Stimulated activated CD4-positive, alpha-beta T cell treated with anti-CD3 and anti-CD28 coated beads, Interleukin-15, amount 100 ng/mL, for 24 hours (primary cell): Measurements from ENCODE around the gene LSMEM2.
"Not testable (repeated sequence)": the region's sequence is repeated elsewhere in the genome, so short reads cannot be mapped to it uniquely, and the experiment has no call there.

Experiments used
- DNase-seq: peaks from one replicate; pipeline ENCODE4 v3.0.0-alpha.2; 2020

Gene LSMEM2

GRCh38 chr3:50278880-50279224 is at the start of gene LSMEM2:
Gene LSMEM2, plus strand, starts transcription at chr3:50279087. Its CDS starts 27 bp downstream, at chr3:50279114.
- no peak for DNase-seq

- DNase-seq: no peak
These were observed 49.4 kb upstream of the LSMEM2 start for GRCh38 chr3:50229490-50229889.

- DNase-seq: no peak
These were observed 48.6 kb upstream of the LSMEM2 start for GRCh38 chr3:50230104-50230793.

GRCh38 chr3:50230794-50231125 is 48.1 kb upstream of the LSMEM2 start:
- DNase-seq: no peak

GRCh38 chr3:50231581-50231980 is 47.3 kb upstream of the LSMEM2 start:
- no peak for DNase-seq

GRCh38 chr3:50232303-50232702 is 46.6 kb upstream of the LSMEM2 start:
- DNase-seq: no peak

- no peak for DNase-seq
These were observed 45.7 kb upstream of the LSMEM2 start for GRCh38 chr3:50233176-50233575.

GRCh38 chr3:50235716-50236483 is 43.0 kb upstream of the LSMEM2 start, which contains the start of gene GNAI2:
Gene GNAI2, plus strand, starts transcription at chr3:50236204. Its CDS starts 132 bp downstream, at chr3:50236336.
- peak; percentile 99 for DNase-seq

- no peak for DNase-seq
These were observed 42.3 kb upstream of the LSMEM2 start for GRCh38 chr3:50236484-50237132.

GRCh38 chr3:50237133-50237651 is 41.7 kb upstream of the LSMEM2 start:
- peak; percentile 50 for DNase-seq

- DNase-seq: peak; percentile 94
These were observed 40.9 kb upstream of the LSMEM2 start for GRCh38 chr3:50237754-50238548.

- DNase-seq: peak; percentile 36
These were observed 40.3 kb upstream of the LSMEM2 start for GRCh38 chr3:50238549-50239026.

GRCh38 chr3:50239649-50240048 is 39.2 kb upstream of the LSMEM2 start:
- DNase-seq: no peak

GRCh38 chr3:50241163-50241562 is 37.7 kb upstream of the LSMEM2 start:
- DNase-seq: no peak

- DNase-seq: no peak
These were observed 37.0 kb upstream of the LSMEM2 start for GRCh38 chr3:50241713-50242380.

GRCh38 chr3:50242381-50242770 is 36.5 kb upstream of the LSMEM2 start:
- DNase-seq: peak; percentile 42

- DNase-seq: peak; percentile 65
These were observed 35.9 kb upstream of the LSMEM2 start for GRCh38 chr3:50242851-50243542.

- no peak for DNase-seq
These were observed 35.4 kb upstream of the LSMEM2 start for GRCh38 chr3:50243543-50243895.

GRCh38 chr3:50244813-50245212 is 34.1 kb upstream of the LSMEM2 start:
- DNase-seq: not testable (repeated sequence)

- DNase-seq: no peak
These were observed 33.6 kb upstream of the LSMEM2 start for GRCh38 chr3:50245251-50245745.

- peak; percentile 98 for DNase-seq
These were observed 32.9 kb upstream of the LSMEM2 start for GRCh38 chr3:50245831-50246516.
